K562 (cell line): Measurements from ENCODE around the gene STMND1.
"Not testable (repeated sequence)": the region's sequence is repeated elsewhere in the genome, so short reads cannot be mapped to it uniquely, and the experiment has no call there.

Experiments
- ELF4 ChIP-seq: fragments of 450-650 bp; formaldehyde crosslinking; IDR thresholded peaks from 2 replicates; pipeline ENCODE4 v1.4.0; 2022; ENCODE audit warnings: missing genetic modification characterization
- POLR2A ChIP-seq: fragments of 450-650 bp; conservative IDR thresholded peaks from 2 replicates; pipeline ENCODE4 v1.6.1; 2016
- POLR2AphosphoS5 ChIP-seq: IDR thresholded peaks from 2 replicates; pipeline ENCODE4 v1.6.1; 2011; ENCODE audit warnings: mild to moderate bottlenecking, low read depth, low read length, moderate library complexity; ENCODE audit not compliant: control insufficient read depth, insufficient read depth
- SMARCB1 ChIP-seq: IDR thresholded peaks from 2 replicates; pipeline ENCODE4 v1.6.1; 2011; ENCODE audit warnings: improper control_type of control experiment, low read depth; ENCODE audit not compliant: insufficient read length
- SMC3 ChIP-seq: conservative IDR thresholded peaks from 2 replicates; pipeline ENCODE4 v1.6.1; 2011; ENCODE audit warnings: low read depth, low read length, improper control_type of control experiment; ENCODE audit not compliant: insufficient read depth
- XRCC5 ChIP-seq: fragments of 200-400 bp; formaldehyde crosslinking; IDR thresholded peaks from 2 replicates; pipeline ENCODE4 v1.6.1; 2017; ENCODE audit warnings: low read depth, mild to moderate bottlenecking, low read length
- ZNF232 ChIP-seq: sonication (generic); formaldehyde crosslinking; IDR thresholded peaks from 2 replicates; pipeline ENCODE4 v1.8.0; 2022; ENCODE audit warnings: mild to moderate bottlenecking, missing genetic modification reagents
- TF ChIP-seq, protein P1 (sequence below): sonication (generic); formaldehyde crosslinking; IDR thresholded peaks from 2 replicates; pipeline ENCODE4 v1.8.0; 2022; ENCODE audit warnings: missing genetic modification reagents, mild to moderate bottlenecking, borderline replicate concordance
- TF ChIP-seq, protein P2 (sequence below), 2 experiments: fragments of 450-650 bp; IDR thresholded peaks; 2 replicates each; pipeline ENCODE4 v1.6.1; 2016; ENCODE audit warnings: mild to moderate bottlenecking in 2 of 2, borderline replicate concordance in 1 of 2, low read depth in 1 of 2, moderate library complexity in 1 of 2

DNA sequence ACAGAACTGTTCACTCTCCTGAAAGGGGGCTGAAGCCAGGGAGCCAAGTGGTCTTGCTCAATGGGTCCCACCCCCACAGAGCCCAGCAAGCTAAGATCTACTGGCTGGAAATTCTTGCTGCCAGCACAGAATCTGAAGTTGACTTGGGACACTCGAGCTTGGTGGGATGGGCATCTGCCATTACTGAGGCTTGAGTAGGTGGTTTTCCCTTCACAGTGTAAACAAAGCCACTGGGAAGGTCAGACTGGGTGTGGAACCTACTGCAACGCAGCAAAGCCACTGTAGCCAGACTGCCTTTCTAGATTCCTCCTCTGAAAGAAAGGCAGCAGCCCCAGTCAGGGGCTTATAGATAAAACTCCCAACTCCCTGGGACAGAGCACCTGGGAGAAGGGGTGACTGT, 28.3 kb upstream of the STMND1 start:
- not testable (repeated sequence) for TF ChIP-seq ZNF232; POLR2A; SMC3; POLR2AphosphoS5; SMARCB1; ELF4 (CRISPR knock-in tag); XRCC5
- TF ChIP-seq, protein P1, sequence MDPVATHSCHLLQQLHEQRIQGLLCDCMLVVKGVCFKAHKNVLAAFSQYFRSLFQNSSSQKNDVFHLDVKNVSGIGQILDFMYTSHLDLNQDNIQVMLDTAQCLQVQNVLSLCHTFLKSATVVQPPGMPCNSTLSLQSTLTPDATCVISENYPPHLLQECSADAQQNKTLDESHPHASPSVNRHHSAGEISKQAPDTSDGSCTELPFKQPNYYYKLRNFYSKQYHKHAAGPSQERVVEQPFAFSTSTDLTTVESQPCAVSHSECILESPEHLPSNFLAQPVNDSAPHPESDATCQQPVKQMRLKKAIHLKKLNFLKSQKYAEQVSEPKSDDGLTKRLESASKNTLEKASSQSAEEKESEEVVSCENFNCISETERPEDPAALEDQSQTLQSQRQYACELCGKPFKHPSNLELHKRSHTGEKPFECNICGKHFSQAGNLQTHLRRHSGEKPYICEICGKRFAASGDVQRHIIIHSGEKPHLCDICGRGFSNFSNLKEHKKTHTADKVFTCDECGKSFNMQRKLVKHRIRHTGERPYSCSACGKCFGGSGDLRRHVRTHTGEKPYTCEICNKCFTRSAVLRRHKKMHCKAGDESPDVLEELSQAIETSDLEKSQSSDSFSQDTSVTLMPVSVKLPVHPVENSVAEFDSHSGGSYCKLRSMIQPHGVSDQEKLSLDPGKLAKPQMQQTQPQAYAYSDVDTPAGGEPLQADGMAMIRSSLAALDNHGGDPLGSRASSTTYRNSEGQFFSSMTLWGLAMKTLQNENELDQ (CRISPR knock-in tag) = not testable (repeated sequence)
- TF ChIP-seq, protein P2, sequence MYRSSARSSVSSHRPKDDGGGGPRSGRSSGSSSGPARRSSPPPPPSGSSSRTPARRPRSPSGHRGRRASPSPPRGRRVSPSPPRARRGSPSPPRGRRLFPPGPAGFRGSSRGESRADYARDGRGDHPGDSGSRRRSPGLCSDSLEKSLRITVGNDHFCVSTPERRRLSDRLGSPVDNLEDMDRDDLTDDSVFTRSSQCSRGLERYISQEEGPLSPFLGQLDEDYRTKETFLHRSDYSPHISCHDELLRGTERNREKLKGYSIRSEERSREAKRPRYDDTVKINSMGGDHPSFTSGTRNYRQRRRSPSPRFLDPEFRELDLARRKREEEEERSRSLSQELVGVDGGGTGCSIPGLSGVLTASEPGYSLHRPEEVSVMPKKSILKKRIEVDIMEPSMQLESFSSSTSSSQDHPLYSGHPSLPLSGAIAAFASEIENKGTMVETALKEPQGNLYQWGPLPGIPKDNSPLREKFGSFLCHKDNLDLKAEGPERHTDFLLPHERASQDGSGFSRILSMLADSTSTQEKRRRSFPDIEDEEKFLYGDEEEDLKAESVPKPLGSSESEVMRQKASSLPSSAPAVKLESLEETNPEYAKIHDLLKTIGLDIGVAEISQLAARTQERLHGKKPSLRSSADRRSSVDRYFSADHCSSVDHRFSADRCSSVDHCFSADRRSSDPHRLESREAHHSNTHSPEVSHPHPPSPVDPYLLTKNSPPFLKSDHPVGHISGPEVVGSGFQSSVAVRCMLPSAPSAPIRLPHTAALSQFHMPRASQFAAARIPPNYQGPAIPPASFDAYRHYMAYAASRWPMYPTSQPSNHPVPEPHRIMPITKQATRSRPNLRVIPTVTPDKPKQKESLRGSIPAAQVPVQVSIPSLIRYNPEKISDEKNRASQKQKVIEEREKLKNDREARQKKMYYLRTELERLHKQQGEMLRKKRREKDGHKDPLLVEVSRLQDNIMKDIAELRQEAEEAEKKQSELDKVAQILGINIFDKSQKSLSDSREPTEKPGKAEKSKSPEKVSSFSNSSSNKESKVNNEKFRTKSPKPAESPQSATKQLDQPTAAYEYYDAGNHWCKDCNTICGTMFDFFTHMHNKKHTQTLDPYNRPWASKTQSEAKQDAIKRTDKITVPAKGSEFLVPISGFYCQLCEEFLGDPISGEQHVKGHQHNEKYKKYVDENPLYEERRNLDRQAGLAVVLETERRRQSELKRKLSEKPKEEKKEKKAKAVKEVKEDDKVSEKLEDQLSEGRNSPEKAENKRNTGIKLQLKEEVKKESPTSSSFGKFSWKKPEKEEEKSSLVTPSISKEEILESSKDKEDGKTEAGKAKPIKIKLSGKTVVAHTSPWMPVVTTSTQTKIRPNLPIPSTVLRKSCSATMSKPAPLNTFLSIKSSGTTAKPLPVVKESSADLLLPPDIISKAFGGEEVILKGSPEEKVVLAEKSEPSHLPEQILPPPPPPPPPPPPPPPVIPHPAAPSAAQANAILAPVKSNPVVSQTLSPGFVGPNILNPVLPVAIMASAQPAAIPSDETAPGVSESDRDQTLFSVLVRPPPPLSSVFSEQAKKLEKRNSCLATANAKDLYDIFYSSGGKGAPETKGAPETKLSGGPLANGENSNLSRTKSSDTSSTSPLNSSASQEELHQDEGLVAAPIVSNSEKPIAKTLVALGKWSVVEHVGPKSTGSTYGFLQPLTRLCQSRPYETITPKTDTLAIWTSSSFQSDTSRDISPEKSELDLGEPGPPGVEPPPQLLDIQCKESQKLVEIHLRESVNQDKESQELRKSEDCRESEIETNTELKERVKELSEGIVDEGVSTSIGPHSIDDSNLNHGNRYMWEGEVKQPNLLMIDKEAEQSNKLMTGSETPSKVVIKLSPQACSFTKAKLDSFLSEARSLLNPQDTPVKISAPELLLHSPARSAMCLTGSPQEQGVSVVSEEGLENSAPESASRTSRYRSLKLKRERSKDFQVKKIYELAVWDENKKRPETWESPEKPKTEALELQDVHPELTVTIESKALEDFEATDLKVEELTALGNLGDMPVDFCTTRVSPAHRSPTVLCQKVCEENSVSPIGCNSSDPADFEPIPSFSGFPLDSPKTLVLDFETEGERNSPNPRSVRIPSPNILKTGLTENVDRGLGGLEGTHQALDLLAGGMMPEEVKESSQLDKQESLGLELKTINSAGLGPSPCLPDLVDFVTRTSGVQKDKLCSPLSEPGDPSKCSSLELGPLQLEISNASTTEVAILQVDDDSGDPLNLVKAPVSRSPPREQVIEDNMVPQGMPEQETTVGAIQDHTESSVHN (IDR thresholded peaks at IDR 0.05; ENCODE audit: borderline replicate concordance in 1 of 2, low read depth in 1 of 2) = not testable (repeated sequence)
